Putamen (tissue), 1 donor: ENCODE measurements around the gene ID1.
A peak's percentile ranks its signal among the peaks of the same experiment; 100 is the strongest.
"Not testable (repeated sequence)": the region's sequence is repeated elsewhere in the genome, so short reads cannot be mapped to it uniquely, and the experiment has no call there.

ENCODE experiments used
- DNase-seq: peaks from one replicate; pipeline ENCODE4 v3.0.0-alpha.2; 2016; ENCODE audit warnings: low spot score

Gene ID1

GRCh38 chr20:31602431-31602778 lies 2.7 kb upstream of the ID1 start:
- no peak for DNase-seq

DNA sequence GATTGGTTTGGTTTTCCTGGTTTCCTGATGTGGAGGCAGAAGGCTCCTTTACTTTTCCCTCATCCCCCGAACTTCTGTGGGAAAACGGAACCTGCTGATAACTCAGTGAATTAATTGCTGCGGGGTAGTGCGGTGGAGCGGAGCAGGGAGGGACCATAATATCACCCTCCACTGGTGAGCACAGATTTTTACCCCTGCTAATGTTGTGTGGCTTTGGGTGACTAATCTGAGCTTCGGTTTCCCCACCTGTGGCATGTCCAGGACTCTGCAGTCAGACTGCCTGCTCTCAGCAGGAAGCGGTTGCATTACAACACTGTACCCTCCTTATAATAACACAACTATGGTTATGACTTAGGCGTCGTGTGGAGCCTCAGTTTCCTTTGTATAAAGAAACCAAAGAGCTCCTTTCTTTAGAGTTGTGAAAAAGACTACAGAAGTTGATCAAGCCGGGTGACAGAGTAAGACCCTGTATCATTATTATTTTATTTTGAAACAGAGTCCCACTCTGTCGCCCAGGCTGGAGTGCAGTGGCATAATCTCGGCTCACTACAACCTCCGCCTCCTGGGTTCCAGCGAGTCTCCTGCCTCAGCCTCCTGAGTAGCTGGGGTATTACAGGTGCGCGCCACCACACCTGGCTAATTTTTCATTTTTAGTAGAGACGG lies 2.2 kb upstream of the ID1 start:
- DNase-seq = no peak

DNA sequence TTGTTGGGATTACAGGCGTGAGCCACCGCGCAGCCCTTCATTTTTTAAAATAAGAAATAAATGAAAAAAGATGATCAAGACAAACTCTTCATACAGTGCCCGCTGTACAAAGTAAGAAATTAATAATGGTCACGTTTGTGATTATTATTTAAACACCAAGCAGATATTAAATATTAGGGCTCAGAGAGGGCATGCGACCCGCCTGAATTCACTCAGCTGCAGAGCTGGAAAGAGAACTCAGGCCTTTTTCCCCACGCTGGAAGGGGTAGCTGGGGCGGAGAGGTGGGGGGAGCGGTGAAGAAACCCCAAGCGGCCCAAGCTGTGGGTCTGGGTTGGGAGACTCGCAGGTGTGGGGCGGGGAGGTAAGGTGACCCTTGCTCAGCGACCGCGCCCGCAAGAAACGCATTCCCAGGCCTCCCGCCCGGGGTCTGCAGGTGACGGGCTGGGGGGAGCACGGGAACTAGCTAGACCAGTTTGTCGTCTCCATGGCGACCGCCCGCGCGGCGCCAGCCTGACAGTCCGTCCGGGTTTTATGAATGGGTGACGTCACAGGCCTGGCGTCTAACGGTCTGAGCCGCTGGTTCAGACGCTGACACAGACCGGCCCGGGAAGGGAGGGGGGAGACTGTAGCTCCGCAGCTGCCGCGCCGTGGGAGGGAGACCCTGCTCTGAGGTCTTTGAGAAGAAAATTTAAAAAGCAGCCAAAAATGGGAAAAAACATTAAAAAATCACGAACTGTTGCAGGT lies 1.1 kb upstream of the ID1 start:
- peak; percentile 92 for DNase-seq

GRCh38 chr20:31604567-31605030 lies 490 bp upstream of the ID1 start:
- no peak for DNase-seq

- no peak for DNase-seq
Observed at GRCh38 chr20:31605902-31606803, 1.1 kb downstream of the ID1 start.

- no peak for DNase-seq
Observed at GRCh38 chr20:31606804-31607639, 1.9 kb downstream of the ID1 start.

DNA sequence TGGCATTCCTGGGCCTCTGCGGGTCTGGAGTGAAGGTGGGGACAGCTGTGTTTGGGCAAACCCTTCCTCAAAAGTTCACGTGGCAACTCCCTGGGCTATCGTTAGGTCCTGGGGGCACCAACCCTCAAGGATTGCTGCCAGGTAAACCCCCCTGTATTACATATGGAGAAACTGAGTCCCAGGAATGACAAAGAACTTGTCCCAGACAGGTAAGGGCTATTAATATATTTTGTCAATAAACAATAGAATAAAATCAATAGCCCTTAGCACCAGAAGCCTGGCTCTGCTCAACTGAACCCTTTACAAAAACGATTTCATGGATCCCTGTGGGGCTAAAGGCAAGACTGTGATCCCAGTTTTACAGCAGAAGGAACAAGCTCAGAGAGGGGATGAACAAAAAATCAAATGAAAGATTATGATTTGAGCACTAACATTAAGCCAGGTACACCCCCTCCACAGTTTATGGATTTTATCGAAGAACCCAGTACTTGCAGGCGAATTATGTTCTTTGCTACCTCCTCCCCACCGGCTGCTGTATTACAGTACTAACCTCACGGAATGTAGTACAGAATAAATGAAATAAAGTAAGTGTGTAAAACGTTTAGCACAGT lies 2.7 kb downstream of the ID1 start:
- DNase-seq = no peak

GRCh38 chr20:31608251-31608945 lies 3.3 kb downstream of the ID1 start:
- DNase-seq = no peak

- DNase-seq = not testable (repeated sequence)
Observed at GRCh38 chr20:31612271-31612640, 7.2 kb downstream of the ID1 start.

GRCh38 chr20:31615416-31615815 lies 10.3 kb downstream of the ID1 start:
- no peak for DNase-seq

GRCh38 chr20:31617432-31618104 lies 12.5 kb downstream of the ID1 start:
- no peak for DNase-seq

DNA sequence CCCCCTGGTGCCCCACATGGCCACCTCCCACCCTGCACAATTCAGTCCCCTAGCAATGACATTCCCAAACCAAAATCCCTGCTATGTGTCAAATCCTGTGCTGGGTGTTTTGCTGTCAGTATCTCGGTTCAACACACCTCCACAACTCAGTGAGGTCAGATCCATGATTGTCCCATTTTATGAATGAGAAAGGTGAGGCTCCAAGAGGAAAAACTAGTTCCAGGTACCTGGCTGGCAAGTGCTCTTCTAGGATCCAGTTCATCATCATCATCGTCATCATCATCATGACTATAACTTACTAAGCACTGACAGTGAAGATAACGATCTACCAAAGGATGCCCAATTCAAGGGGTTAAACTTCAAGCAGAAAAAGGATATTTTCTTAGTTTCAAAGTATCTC lies 15.2 kb downstream of the ID1 start:
- no peak for DNase-seq

DNA sequence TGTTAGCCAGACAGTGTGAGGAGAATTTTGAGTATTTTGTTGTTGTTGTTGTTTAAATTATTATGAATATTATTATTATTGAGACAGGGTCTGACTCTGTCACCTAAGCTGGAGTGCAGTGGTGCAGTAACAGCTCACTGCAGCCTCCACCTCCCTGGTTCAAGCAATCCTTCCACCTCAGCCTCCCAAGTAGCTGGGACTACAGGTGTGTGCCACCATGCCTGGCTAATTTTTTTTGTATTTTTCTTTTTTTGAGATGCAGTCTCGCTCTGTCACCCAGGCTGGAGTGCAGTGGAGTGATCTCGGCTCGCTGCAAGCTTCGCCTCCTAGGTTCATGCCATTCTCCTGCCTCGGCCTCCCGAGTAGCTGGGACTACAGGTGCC lies 18.0 kb downstream of the ID1 start:
- not testable (repeated sequence) for DNase-seq

- not testable (repeated sequence) for DNase-seq
Observed at GRCh38 chr20:31626534-31626933, 21.4 kb downstream of the ID1 start.

GRCh38 chr20:31628057-31628456 lies 23.0 kb downstream of the ID1 start:
- DNase-seq = not testable (repeated sequence)

GRCh38 chr20:31630187-31630790 lies 25.2 kb downstream of the ID1 start:
- DNase-seq = no peak

DNA sequence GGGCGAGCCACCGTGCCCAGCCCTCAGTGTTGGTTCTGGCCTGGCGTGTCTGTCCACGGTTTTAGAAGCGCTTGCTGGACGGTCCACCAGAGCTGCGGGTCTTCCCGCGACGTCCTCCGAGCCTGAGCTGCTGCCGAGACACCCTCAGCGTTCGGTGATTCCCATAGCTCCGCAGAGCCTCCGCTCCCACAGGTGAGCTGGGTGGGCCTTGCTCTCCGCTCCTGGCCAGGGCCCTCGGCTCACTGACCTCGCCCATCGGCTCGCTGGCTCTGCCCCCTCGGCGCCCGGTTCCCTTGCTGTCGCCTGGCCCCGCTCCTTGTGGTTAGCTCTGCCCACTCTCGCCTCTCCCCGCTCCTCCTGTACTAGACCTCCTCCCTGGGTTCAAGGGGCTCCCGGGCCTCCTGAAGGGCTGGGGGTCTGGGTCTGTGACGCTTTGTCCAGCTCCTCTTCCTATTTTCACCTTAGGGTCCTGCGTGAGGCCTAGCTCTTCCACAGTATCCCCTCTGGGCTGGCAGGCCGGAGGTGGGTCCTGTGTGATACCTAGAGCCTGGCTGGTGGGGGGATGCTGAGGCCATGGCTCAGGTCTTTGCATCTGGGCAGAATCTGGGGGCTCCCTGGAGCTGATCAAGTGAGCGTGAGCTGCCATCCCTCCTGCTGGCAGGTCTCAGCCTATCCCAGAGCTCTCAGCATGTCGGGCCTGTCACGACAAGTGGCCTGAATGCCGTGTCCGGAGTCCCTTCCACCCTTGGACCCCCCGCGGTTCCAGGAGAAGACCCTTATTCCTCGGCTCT lies 27.7 kb downstream of the ID1 start:
- DNase-seq = no peak

- DNase-seq = no peak
Observed at GRCh38 chr20:31633339-31633914, 28.3 kb downstream of the ID1 start.

DNA sequence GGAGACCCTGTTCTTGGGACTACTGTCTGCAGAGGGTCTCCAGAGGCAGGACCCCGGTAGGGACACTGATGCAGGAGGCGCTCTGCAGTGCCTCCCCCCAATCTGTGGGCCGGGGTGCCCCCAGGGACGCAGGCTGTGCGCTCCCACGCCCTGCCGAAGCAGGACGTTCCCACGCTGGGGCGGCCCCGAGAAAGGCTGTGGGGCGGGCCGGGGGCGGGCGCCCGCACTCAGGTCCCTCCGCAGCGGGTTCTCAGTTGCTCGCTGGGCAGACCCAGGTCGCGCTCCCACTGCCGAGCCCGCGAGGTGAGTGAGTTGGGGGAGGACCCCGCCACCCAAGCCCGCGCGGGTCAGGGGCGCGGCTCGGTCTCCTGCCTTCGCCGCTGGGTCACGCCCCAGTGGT lies 32.6 kb downstream of the ID1 start, which contains the start of gene COX4I2:
Gene COX4I2, plus strand, starts transcription at position 253 of the 400 bp plus-strand sequence. CDS start 1,106 bp downstream, outside the sequence.
- no peak for DNase-seq
